ENCODE results near the gene IFT80.

Gene IFT80

DNA sequence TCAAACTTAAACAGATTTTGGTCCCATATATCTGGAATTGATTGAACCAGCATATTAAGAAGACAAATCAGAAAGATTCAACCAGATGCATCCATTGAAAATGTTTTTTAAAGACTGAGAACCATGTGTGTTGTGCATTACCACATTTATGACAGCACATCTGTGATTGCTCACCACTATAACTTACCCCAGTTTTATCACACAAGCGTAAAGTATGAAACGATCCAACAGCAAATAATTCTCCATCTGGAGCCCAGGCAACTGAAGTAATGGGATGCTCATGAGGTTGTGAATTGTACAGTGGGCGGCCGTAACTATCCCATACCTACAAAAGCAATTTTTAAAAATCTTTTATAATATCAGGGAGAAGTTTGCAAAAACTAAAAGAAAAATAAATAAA lies 43.2 kb downstream of the IFT80 start:
- H3K79me2 ChIP-seq (ENCODE audit: control insufficient read depth, low read length): no peaks in the 10 kb centered on the region
- TF ChIP-seq EZH2phosphoT487 (IDR thresholded peaks at IDR 0.05; ENCODE audit: borderline replicate concordance, low read length) (no peak), CTCF (IDR thresholded peaks at IDR 0.05; ENCODE audit: low read depth, low read length, poor library complexity, severe bottlenecking) (no peak)
- H3K27ac ChIP-seq (ENCODE audit: low read depth, low read length): no peak overlapping the region
- no peaks in the 10 kb centered on the region for H3K9me3 ChIP-seq (ENCODE audit: control insufficient read depth, insufficient read depth, low read length)
- H3K4me2 ChIP-seq (ENCODE audit: low read length): no peak overlapping the region
- peaks cover 14% of the 10 kb centered on the region for H3K4me1 ChIP-seq (ENCODE audit: control insufficient read depth, low read length)
- no peaks in the 10 kb centered on the region for H3K27me3 ChIP-seq (ENCODE audit: control insufficient read depth, low read length)
- H3F3A ChIP-seq (ENCODE audit: control insufficient read depth, insufficient read depth): no peaks in the 10 kb centered on the region
- no peak overlapping the region for H3K4me3 ChIP-seq (ENCODE audit: low read length)
- no peaks in the 10 kb centered on the region for H4K20me1 ChIP-seq (ENCODE audit: control insufficient read depth, insufficient read depth, low read depth, low read length)
- H3K9me2 ChIP-seq (replicated peaks; ENCODE audit: control insufficient read depth, low read length): no peaks in the 10 kb centered on the region
- H3K36me3 ChIP-seq (ENCODE audit: control insufficient read depth, low read length): peaks cover 38% of the 10 kb centered on the region

- no peaks in the 10 kb centered on the region for H3K4me1 ChIP-seq (ENCODE audit: control insufficient read depth, low read length)
- no peak overlapping the region for H3K4me2 ChIP-seq (ENCODE audit: low read length)
- no peaks in the 10 kb centered on the region for H3F3A ChIP-seq (ENCODE audit: control insufficient read depth, insufficient read depth)
- peaks cover 7% of the 10 kb centered on the region; the same call in 1 of the 2 replicates for H3K36me3 ChIP-seq (ENCODE audit: control insufficient read depth, low read length)
- H3K9me3 ChIP-seq (ENCODE audit: control insufficient read depth, insufficient read depth, low read length): no peaks in the 10 kb centered on the region
- H3K79me2 ChIP-seq (ENCODE audit: control insufficient read depth, low read length): no peaks in the 10 kb centered on the region
- H3K27me3 ChIP-seq (ENCODE audit: control insufficient read depth, low read length): no peaks in the 10 kb centered on the region
- no peaks in the 10 kb centered on the region for H3K9me2 ChIP-seq (replicated peaks; ENCODE audit: control insufficient read depth, low read length)
- no peak for TF ChIP-seq CTCF (IDR thresholded peaks at IDR 0.05; ENCODE audit: low read depth, low read length, poor library complexity, severe bottlenecking)
- no peak for TF ChIP-seq EZH2phosphoT487 (IDR thresholded peaks at IDR 0.05; ENCODE audit: borderline replicate concordance, low read length)
- H4K20me1 ChIP-seq (ENCODE audit: control insufficient read depth, insufficient read depth, low read depth, low read length): no peaks in the 10 kb centered on the region
- no peak overlapping the region for H3K27ac ChIP-seq (ENCODE audit: low read depth, low read length)
- no peak overlapping the region for H3K4me3 ChIP-seq (ENCODE audit: low read length)
Measured at GRCh38 chr3:160346511-160346910, 52.5 kb downstream of the IFT80 start.

DNA sequence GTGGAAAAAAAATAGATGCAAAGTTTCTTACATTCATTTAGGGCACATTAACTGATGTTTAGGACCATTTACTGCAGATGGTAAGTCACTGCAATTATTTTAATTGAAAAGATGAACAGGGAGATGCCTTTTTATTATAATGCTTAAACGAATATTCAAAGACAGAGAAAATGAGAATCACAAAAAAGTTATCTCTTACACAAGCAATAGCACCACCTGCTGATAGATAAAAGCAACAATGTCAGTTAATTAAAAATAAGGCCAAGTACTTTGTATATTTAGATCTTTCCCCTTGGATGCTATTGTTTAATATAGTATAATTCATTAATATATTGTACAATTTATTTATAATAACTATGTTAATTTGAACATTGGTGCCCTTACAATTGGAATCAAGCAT lies 55.9 kb downstream of the IFT80 start:
- no peaks in the 10 kb centered on the region for H3K9me2 ChIP-seq (replicated peaks; ENCODE audit: control insufficient read depth, low read length)
- no peak overlapping the region for H3K27ac ChIP-seq (ENCODE audit: low read depth, low read length)
- H4K20me1 ChIP-seq (ENCODE audit: control insufficient read depth, insufficient read depth, low read depth, low read length): no peaks in the 10 kb centered on the region
- no peaks in the 10 kb centered on the region for H3K79me2 ChIP-seq (ENCODE audit: control insufficient read depth, low read length)
- H3K4me1 ChIP-seq (ENCODE audit: control insufficient read depth, low read length): no peaks in the 10 kb centered on the region
- no peaks in the 10 kb centered on the region for H3F3A ChIP-seq (ENCODE audit: control insufficient read depth, insufficient read depth)
- TF ChIP-seq CTCF (IDR thresholded peaks at IDR 0.05; ENCODE audit: low read depth, low read length, poor library complexity, severe bottlenecking): peak; percentile 50
- no peak for TF ChIP-seq EZH2phosphoT487 (IDR thresholded peaks at IDR 0.05; ENCODE audit: borderline replicate concordance, low read length)
- H3K36me3 ChIP-seq (ENCODE audit: control insufficient read depth, low read length): peaks cover 7% of the 10 kb centered on the region; the same call in 1 of the 2 replicates
- no peaks in the 10 kb centered on the region for H3K9me3 ChIP-seq (ENCODE audit: control insufficient read depth, insufficient read depth, low read length)
- H3K27me3 ChIP-seq (ENCODE audit: control insufficient read depth, low read length): no peaks in the 10 kb centered on the region
- H3K4me2 ChIP-seq (ENCODE audit: low read length): no peak overlapping the region
- H3K4me3 ChIP-seq (ENCODE audit: low read length): no peak overlapping the region
